HTERT RPE-1 (cell line): ENCODE data around the gene CSAD.
"Not testable (repeated sequence)": the region's sequence is repeated elsewhere in the genome, so short reads cannot be mapped to it uniquely, and the experiment has no call there.

Source experiments
- in situ Hi-C: fragments of 300-500 bp; cut with MboI; formaldehyde crosslinking; loops from 4 replicates; pipeline ENCODE4 v1.14.3; 2020; ENCODE audit warnings: low sequenced_read_pairs

The CSAD gene

DNA sequence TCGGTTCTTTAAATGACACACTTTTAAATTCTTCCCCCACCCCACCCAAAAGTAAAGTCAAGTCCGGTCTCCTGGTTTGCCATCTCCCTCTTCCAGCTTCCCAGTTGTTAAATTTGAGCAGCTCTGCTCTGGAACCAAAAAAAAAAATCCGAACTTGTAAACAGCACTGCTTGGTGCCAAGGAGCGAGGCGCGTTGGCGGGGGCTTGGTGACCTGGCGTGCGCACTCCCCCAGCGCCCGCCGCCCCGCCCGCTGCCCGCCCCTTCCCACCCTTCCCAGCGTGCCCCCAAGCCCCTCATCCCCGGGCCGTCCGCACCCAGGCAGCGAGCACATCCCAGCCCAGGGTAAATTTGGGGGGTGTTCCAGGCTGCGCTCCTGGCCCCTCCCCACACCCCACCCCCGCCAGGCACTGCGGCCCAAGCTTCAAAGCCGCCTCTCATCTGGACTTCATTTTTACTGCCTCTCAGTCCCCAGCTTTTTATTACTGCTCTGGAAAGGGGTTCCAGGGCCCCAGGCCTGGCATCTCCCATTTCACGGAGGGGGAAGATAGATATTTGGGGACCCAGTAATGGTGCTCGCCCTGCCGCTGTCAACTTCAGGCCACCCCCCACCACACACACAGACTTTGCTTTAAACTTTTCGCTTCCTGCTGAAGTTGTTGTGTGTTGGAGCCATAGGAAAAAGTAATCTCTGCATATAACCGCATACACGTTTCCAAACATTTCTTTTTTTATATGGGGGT lies 38.0 kb upstream of the CSAD start:
- in situ Hi-C loops, result no loop called here

DNA sequence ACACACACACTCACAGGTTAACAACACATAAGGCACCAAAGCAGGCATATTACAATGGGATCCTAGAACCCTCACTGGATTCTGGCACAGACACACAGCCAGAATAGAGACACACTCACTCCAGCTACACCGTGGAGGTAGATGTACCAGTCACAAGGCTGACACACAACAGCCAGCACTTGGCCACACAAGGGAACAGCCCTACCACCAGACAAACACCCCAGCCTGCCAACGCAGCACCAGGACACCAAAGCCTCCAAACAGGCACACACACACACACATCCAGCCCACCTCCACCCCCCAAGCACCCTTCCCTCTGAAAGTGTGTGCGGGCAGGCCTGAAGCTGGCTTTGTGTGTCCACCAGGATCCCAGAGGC lies 37.2 kb upstream of the CSAD start:
- in situ Hi-C loops, result no loop called here

DNA sequence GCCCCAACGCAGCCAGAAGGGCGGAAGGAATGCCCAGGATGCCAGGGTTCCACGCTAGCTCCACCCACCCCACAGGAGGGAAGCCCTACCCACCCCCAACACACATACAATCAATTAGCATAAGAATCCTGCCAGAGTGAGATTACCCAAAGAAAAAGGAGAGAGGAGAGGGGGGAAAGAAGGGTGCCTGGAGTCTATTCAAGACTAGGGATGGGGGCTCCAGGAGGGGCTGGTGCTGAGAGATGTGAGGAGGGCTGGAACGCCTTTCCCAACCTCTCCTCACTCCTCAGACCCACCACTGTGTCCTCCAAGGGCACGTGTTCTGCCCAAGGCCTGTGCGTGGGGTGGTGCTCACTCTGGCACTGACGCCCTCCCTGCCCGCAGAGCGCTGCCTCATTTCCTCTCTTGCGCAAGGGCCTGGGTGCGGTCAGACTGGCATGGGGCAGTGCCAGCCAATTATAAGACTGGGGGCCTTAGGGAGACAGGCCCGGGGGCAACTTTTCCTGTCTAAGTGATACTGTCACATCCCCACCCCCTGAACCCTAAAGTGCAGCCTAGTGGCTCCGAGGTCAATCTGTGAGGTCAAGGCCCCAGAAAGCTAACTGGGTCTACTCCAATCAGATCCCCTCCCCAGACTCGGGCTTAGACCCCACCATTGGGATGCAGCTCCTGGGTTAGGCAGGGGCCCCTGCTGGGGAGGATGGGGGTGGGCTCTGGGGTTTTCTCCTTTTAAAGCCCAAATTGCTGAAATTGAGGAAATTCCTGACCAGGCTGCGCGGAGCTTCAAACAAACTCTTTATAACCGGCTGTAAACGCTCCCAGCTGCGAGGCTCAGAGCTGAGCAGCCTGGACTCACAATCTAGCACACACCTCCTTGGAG lies 36.6 kb upstream of the CSAD start:
- in situ Hi-C loops, result no loop called here

DNA sequence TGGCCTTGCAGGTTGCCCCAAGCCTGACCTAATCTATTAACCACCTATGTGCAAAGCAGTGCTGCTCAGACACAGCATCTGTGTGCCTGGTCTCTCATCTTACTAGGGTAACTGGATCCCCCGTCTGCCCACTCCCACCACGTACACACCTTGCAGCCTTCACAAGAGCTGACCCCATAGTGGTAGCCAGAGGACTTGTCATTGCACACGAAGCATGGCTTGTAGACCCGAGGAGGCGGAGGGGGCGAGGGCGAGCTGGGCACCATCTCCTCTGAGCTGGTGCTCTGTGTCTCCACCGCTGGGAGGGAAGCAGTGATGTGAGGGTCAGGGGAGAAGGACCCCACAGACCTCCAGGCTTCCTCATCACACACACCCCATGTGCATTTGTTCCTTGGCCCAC lies 34.8 kb upstream of the CSAD start:
- in situ Hi-C loops, result no loop called here

DNA sequence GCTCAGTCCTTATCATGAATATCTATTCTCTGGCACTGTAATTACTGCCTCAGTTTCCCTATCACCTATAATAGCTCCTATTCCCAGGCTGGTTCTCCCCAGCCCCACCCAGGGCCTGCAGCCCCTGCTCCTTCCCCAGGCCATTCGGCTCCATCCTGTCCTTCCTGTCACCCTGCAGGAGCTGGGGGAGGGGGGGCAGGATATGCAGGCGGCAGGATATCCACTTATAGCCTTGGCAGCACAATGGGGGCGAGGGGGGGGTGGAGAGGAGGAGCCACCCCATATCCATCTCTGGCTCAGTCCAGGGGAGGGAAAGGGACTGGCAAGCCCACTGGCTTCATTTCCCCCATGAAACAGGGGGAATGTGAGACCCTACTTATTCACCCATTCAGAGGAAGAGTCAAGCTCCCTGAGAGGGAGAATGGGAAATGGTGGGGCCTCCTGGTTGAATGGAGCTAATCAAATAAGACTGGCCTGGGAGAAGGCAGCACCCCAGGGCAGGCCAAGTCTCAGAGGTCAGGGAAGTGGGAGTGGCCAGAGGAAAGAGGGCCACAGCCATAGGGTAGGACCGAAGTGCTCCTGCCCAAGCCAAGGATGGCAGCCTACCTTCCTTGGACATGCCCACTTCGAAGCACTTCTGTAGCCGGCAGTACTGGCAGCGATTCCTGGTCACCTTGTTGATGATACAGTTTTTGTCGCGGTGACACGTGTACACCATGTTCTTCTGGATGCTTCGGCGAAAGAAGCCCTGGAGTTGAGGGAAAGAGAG lies 34.1 kb upstream of the CSAD start:
- in situ Hi-C loops, result no loop called here

DNA sequence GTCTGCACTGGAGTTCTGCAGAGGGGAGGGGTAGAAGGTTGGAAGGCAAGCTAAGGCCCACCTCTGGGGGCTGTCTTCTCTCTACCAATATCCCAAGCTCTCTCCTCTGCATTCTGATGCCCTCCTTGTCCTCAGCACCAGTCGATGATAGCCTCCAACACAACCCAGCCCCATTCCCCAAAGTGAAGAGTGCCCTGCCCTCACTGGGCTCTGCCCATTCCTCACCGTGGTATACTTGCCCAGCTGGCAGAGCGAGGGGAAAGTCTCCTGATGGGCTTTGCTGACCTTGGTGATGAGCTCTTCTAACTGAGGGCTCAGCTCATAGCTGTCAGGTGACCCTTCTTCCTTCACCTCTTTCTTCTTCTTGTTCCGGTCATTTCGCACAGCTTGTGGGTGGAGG lies 33.5 kb upstream of the CSAD start:
- in situ Hi-C loops, result no loop called here

DNA sequence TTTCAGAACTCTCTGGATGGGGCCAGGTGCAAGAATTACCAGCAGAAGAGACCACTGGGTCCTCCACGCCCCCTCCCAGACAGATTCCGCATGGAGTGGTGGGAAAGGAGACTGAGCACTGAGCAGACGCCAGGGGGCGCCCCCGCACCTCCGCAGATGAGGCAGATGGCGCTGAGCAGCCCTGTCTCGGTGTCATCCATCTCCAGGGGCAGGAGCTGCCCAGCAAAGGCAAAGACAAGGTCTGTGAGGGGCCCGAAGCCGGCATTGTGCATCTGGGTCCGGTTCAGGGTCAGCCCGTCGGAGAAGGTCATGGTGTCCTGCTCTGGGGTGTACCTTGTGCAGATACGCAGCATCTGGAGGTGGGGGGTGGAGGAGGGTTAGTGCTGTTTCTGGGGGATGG lies 32.6 kb upstream of the CSAD start:
- in situ Hi-C loops, result no loop called here

DNA sequence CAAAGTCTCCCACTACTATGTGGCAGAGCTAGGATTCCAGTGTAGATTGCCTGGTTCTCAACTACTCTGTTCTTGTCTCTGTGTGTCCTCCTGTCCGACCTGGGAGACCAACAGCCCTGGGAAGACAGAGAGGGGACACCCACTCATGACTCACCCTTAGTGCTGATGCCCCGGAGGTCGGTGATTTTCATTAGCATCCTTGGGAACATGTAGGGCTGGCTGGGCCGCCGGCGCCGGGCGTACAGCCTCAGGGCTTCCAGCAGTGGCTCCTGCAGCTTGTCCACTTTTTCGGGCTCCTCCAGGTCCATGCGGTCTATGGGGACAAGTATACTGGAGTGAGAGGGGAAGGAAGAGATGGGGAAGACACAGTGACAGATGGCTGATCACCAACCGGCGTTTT lies 32.2 kb upstream of the CSAD start:
- in situ Hi-C loops, result no loop called here

DNA sequence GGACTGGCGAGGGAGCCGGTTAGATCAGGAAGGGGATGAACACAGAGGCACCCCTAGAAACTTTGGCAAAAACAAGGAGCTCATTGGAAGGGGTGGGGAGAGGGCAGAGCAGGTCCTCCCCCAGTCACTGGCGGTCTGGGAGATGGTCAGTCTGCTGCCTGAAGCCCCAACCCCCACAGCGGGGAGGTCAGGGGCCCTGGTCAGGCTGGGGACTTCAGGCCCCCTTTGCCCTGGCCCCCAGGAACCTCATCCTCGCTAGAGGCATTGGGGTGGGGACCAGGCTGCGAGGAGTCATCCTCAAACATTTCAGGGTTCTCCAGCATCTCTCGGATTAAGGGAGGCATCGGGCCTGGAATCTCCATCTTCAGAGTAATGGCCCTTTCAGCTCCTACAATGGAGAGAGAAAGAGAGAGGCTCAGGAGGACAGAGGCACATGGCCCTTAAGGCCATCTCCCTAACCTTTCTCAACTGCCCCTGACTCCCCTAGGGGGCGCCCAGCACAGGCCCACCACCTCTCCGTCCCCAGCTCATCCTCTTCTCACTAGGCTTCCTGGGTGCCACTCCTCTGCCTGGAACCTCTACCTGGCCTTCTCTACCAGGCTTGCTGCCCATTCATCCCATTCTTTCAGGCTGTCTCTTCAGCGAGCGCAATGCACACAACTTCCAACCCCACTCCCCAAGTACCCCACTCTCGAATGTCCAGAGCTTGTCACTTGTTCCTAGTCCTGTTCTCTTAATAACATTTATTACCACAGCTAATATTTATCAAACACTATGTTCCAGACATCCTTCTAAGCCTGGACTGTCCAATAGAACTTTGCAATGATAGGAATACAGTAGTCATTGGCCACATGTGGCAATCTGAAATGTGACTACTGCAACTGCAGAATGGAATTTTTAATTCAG lies 31.0 kb upstream of the CSAD start:
- in situ Hi-C loops, result no loop called here

DNA sequence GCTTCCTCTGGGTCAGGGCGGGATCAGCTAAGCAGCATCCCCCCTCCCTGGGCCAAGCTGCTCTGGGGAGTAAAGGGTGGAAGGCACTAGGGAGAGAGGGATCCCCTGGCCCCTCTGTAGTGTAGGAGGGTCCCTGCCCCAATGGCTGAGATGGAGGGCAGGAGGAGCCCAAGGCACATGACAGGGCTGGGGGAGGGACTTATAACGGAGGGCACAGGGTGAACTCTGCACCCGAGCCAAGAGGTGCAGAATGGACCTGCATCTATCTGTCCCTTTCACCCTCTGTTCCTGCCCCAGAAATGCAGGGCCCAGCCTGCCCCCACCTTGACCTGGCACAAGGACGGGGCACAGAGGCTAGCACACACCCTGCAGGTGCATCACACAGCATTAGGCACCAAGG lies 30.1 kb upstream of the CSAD start:
- in situ Hi-C loops, result no loop called here

DNA sequence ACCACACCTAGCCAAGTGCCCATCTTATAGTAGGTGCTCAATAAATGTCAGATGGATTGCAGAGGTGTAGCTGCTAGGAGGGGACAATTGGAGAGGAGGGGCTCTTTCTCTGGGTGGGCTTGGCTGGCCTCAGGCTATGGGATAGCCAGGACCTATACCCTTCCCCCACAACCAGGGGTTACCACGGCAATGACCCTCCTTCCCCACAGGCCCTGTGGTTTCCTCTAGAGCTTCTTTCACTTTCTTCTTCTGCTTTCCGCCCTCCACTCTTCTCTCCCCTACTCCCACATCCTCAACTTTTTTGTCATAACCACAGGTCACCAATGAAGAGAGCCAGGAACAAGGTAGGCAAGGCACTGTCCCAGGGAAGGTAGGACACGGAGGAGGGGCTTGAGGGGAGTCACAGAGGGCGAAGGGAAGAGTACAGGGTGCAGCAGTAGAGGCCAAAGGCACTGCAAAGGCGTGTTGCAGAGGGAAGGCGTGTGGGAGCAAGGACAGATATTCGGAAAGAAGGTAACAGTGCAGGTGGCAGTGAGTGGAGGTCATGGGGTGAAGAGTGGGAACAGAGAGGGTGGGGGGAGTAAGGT lies 28.2 kb upstream of the CSAD start:
- in situ Hi-C loops, result no loop called here

DNA sequence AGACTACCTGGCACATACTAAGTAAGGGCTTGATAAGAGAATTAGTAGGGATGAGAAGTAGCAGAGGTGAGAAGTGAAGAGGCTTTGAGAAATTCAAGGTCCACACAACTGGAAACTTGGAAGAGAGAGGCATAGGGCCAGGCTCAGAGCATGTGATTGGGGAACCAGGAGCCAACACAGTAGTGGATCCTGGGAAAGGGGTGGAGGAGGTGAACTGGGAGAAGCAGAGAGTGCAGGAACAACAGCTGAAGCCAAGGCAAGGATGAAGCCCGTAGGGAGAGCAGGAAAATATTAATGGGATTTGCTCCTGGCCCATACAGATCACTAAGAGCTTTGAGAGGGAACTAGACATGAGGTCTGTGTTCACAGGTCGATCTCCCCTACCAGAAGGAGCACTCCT lies 27.7 kb upstream of the CSAD start:
- in situ Hi-C loops, result no loop called here

DNA sequence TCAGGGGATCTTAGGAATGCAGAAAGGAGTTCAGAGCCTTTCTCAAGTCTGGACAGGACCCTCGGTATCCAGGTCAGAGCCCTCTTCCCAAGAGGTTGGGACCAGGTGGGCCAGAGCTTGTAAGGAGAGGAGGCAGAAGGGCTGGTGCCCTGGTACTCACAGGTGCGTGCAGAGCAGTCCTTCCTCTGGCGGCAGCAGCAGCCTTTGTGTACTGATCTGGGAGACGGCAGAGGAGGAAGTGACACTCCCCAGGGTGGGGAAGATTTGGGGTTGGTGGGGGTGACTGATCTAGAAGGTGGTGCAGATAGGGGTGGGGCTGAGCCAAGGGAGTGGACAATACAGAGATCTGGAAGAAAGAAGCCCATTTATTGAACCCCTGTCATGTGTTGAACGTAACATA lies 26.3 kb upstream of the CSAD start, which contains the start of gene ITGB7:
Gene ITGB7 (minus strand): TSS at position 210 of the 400 bp plus-strand sequence. CDS start 6,808 bp downstream, outside the sequence.
- in situ Hi-C loops, result no loop called here

DNA sequence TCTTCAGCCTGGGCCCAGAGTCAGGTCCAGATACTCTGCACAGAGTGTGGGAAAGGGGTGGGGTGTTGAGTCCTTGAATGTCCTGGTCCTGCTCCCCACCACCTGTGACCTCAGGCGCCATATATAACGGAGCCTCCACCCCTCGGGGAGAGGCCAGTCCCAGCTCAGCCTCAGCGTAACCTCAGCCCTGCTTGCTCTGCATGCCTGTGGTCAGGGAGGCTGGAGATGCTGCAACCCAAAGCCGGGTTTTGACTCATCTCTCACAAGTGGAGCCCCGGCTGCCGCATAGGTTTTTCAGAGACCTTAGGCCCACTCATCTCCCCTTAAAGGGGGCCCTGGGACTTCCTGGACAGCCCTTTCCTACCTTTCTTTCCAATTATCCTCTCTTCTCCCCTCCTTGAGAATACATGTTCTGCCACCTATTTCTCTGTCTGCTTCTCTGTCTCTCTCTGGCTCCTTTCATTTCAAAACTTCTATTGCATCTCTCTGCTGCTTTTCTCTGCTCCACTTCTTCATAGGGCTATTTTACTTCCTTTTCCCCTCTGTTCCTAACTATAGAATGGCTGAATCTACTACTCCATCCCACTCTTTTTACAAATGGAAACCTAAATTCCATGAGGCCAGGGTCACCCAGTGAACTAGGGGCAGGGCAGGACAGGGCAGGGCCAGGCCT lies 25.2 kb upstream of the CSAD start:
- in situ Hi-C loops, result no loop called here

DNA sequence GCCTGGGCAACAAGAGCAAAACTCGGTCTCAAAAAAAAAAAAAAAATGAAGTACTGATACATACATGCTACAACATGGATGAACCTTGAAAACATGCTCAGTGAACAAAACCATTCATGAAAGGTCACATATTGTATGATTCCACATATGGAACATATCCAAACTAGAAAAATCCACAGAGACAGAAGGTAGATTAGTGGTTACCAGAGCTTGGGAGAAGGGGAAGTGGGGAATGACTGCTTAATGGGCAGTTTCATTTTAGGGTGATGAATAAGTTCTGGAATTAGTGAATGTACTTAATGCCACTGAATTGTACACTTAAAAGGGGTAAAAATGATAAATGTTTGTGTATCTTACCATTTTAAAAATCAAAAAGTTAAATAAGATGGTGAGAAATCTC lies 23.6 kb upstream of the CSAD start:
- in situ Hi-C loops, result no loop called here

DNA sequence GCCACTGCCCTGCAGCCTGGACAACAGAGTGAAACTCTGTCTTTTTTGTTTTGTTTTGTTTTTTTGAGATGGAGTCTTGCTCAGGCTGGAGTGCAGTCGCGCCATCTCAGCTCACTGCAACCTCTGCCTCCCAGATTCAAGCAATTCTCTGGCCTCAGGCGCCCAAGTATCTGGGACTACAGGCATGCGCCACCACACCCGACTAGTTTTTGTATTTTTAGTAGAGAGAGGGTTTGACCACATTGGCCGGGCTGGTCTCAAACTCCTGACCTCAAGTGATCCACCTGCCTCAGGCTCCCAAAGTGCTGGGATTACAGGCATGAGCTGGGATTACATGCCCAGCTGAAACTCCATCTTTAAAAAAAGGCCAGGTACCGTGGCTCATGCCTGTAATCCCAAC lies 21.6 kb upstream of the CSAD start:
- in situ Hi-C loops, result not testable (repeated sequence)

DNA sequence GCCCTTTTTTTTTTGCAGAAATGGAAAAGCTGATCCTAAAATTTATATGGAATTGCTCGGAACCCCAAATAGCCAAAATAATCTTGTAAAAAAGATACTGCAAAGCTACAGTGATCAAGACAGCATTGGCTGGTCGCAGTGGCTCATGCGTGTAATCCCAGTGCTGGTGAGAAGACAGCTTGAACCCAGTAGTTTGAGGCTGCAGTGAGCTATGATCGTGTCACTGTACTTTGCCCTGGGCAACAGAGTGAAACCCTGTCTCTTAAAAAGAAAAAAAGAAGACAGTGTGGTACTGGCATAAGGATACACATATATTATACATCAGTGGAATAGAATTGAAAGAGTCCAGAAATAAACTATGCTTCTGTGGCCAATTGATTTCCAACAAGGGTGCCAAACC lies 20.9 kb upstream of the CSAD start:
- in situ Hi-C loops, result no loop called here

DNA sequence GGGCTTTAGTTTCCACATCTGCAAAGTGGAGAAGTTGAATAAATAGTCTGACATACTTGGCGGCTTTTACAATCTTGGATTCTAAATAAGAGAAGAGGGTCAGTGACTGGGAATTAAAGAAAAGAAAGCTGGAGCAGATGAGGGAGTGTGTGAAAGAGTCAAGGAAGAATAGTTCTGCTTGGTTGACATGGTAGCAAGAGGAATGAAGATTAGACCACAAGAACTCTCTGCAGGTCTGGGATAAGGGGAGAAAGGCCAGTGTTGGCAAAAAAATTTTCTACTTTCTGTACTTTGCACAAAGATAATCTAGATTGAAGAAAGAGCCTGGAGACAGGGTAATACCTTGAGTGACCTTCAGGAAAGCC lies 20.4 kb upstream of the CSAD start:
- in situ Hi-C loops, result no loop called here

DNA sequence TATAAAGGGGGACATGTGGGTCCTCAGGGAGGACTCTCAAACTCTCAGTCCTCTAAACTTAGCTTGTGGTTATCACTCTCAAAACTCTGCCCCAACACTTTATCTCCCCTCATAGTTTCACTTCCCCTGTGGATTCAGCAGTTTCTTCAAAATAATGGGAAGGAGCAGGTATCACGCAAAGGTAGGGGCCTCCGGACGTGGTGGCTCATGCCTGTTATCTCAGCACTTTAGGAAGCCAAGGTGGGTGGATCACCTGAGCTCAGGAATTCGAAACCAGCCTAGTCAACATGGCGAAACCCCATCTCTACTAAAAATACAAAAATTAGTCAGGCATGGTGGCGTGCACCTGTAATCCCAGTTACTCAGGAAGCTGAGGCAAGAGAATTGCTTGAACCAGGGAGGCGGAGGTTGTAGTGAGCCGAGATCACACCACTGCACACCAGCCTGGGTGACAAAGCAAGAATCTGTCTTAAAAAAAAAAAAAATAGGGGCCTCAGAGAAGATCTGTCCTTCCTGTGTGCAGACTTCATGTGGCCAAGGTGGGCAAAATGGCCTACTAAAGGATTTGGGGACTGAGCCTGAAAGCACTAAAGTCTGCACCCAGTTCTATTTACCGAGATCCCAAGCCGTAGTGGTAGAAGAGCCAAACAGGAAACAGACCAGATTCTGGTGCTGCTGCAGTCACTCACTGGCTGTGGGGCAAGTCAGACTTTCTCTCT lies 19.9 kb upstream of the CSAD start:
- in situ Hi-C loops, result no loop called here
